ENCODE data around the gene OR6X1. TPM values are rescaled to one million over a fixed set of nuclear protein-coding genes. Genes with fewer than 3 reads are reported as not detected.

Gene OR6X1
- polyA plus RNA-seq, 1 donor (not counting 4 experiments of a cell fraction or from before 2014, with no cell fraction given), result not detected

- no peak overlapping the region for H2AFZ ChIP-seq (ENCODE audit: control insufficient read depth, low read length)
- peaks cover 72% of the 10 kb centered on the region for H3K79me2 ChIP-seq (ENCODE audit: control insufficient read depth, insufficient read depth, low read length)
- no peak overlapping the region for H3K4me3 ChIP-seq (ENCODE audit: control insufficient read depth in 2 of 3, extremely low read depth in 1 of 3, insufficient read depth in 2 of 3, low read depth in 1 of 3, low read length in 3 of 3)
- H4K20me1 ChIP-seq (ENCODE audit: control insufficient read depth, extremely low read depth, insufficient read depth, low read length), result no peaks in the 10 kb centered on the region
- no peak overlapping the region for H3K27ac ChIP-seq (ENCODE audit: control insufficient read depth, insufficient read depth, low read length)
- H3K9ac ChIP-seq (ENCODE audit: control insufficient read depth, extremely low read depth, insufficient read depth, low read length), result no peak overlapping the region
- H3K9me1 ChIP-seq (ENCODE audit: control insufficient read depth, extremely low read depth, insufficient read depth, low read length), result no peaks in the 10 kb centered on the region
- DNase-seq (ENCODE audit: low read depth, low spot score), result no peak
- no peak overlapping the region for H3K4me2 ChIP-seq (ENCODE audit: control insufficient read depth, extremely low read depth, insufficient read depth, low read depth, low read length)
- H3K4me1 ChIP-seq (ENCODE audit: control insufficient read depth, extremely low read depth, insufficient read depth, low read length), result peaks cover 11% of the 10 kb centered on the region
- H3K27me3 ChIP-seq (ENCODE audit: control insufficient read depth, extremely low read depth, insufficient read depth, low read length), result no peaks in the 10 kb centered on the region
- dilution Hi-C loops (cut with MboI; ENCODE audit: extremely low pct_ligation_motif_present, low sequenced_read_pairs), result no loop called here
- no peaks in the 10 kb centered on the region for H3K9me3 ChIP-seq (ENCODE audit: control insufficient read depth, low read depth, low read length)
- FAIRE-seq, result no peak
- TF ChIP-seq EZH2 (IDR thresholded peaks at IDR 0.05; ENCODE audit: low read length), result no peak
- TF ChIP-seq CTCF (optimal IDR thresholded peaks at IDR 0.05 in 1 of 3, IDR thresholded peaks at IDR 0.05 in 1 of 3, conservative IDR thresholded peaks at IDR 0.05 in 1 of 3; ENCODE audit: extremely low read depth in 1 of 3, insufficient read depth in 2 of 3, low read length in 3 of 3), result no peak
- H3K36me3 ChIP-seq (ENCODE audit: control insufficient read depth in 2 of 2, extremely low read depth in 1 of 2, insufficient read depth in 2 of 2, low read length in 2 of 2), result peaks cover 3 to 15% of the 10 kb centered on the region in 2 experiments
These were observed 15.9 kb downstream of the OR6X1 start for GRCh38 chr11:123738374-123738773.

- Histone ChIP-seq H3K4me3 (ENCODE audit: control insufficient read depth in 2 of 3, extremely low read depth in 1 of 3, insufficient read depth in 2 of 3, low read depth in 1 of 3, low read length in 3 of 3) (no peak overlapping the region), H3K27ac (ENCODE audit: control insufficient read depth, insufficient read depth, low read length) (no peak overlapping the region), H2AFZ (ENCODE audit: control insufficient read depth, low read length) (no peak overlapping the region), H3K9ac (ENCODE audit: control insufficient read depth, extremely low read depth, insufficient read depth, low read length) (no peak overlapping the region), H3K79me2 (ENCODE audit: control insufficient read depth, insufficient read depth, low read length) (peaks cover 79% of the 10 kb centered on the region), H3K9me1 (ENCODE audit: control insufficient read depth, extremely low read depth, insufficient read depth, low read length) (no peaks in the 10 kb centered on the region), H3K4me1 (ENCODE audit: control insufficient read depth, extremely low read depth, insufficient read depth, low read length) (peaks cover 8% of the 10 kb centered on the region), H4K20me1 (ENCODE audit: control insufficient read depth, extremely low read depth, insufficient read depth, low read length) (peaks cover 2% of the 10 kb centered on the region), H3K4me2 (ENCODE audit: control insufficient read depth, extremely low read depth, insufficient read depth, low read depth, low read length) (no peak overlapping the region), H3K9me3 (ENCODE audit: control insufficient read depth, low read depth, low read length) (no peaks in the 10 kb centered on the region), H3K36me3 (ENCODE audit: control insufficient read depth in 2 of 2, extremely low read depth in 1 of 2, insufficient read depth in 2 of 2, low read length in 2 of 2) (peaks cover 6 to 21% of the 10 kb centered on the region in 2 experiments), H3K27me3 (ENCODE audit: control insufficient read depth, extremely low read depth, insufficient read depth, low read length) (no peaks in the 10 kb centered on the region)
- FAIRE-seq, result no peak
- dilution Hi-C loops (cut with MboI; ENCODE audit: extremely low pct_ligation_motif_present, low sequenced_read_pairs), result no loop called here
- TF ChIP-seq EZH2 (IDR thresholded peaks at IDR 0.05; ENCODE audit: low read length) (no peak), CTCF (optimal IDR thresholded peaks at IDR 0.05 in 1 of 3, IDR thresholded peaks at IDR 0.05 in 1 of 3, conservative IDR thresholded peaks at IDR 0.05 in 1 of 3; ENCODE audit: extremely low read depth in 1 of 3, insufficient read depth in 2 of 3, low read length in 3 of 3) (no peak)
- DNase-seq (ENCODE audit: low read depth, low spot score), result no peak
These were observed 17.5 kb downstream of the OR6X1 start for GRCh38 chr11:123736769-123737168.

Measured in keratinocyte (primary cell).